Ishikawa (cell line): ENCODE results near the gene DUSP16.
A peak's percentile ranks its signal among the peaks of the same experiment; 100 is the strongest.

Source experiments
- CEBPB ChIP-seq: IDR thresholded peaks from 2 replicates; pipeline ENCODE4 v1.6.1; 2012
- CREB1 ChIP-seq: IDR thresholded peaks from 2 replicates; pipeline ENCODE4 v1.6.1; 2012; ENCODE audit warnings: low read depth
- EGR1 ChIP-seq: IDR thresholded peaks from 2 replicates; pipeline ENCODE4 v1.6.1; 2012
- EP300 ChIP-seq: IDR thresholded peaks from 2 replicates; pipeline ENCODE4 v1.6.1; 2012; ENCODE audit warnings: borderline replicate concordance
- FOXM1 ChIP-seq: IDR thresholded peaks from 2 replicates; pipeline ENCODE4 v1.6.1; 2012; ENCODE audit warnings: low read depth, borderline replicate concordance
- MAX ChIP-seq: IDR thresholded peaks from 2 replicates; pipeline ENCODE4 v1.6.1; 2012
- NFIC ChIP-seq: IDR thresholded peaks from 2 replicates; pipeline ENCODE4 v1.6.1; 2012
- RAD21 ChIP-seq: IDR thresholded peaks from 2 replicates; pipeline ENCODE4 v1.6.1; 2012; ENCODE audit warnings: low read depth
- REST ChIP-seq: IDR thresholded peaks from 2 replicates; pipeline ENCODE4 v1.6.1; 2012; ENCODE audit warnings: low read depth, mild to moderate bottlenecking
- TAF1 ChIP-seq: IDR thresholded peaks from 2 replicates; pipeline ENCODE4 v1.6.1; 2012; ENCODE audit warnings: low read depth, mild to moderate bottlenecking
- TCF12 ChIP-seq: IDR thresholded peaks from 2 replicates; pipeline ENCODE4 v1.6.1; 2012; ENCODE audit warnings: low read depth
- TEAD4 ChIP-seq: IDR thresholded peaks from 2 replicates; pipeline ENCODE4 v1.6.1; 2012
- YY1 ChIP-seq: IDR thresholded peaks from 2 replicates; pipeline ENCODE4 v1.6.1; 2012; ENCODE audit warnings: low read depth
- ZBTB7A ChIP-seq: IDR thresholded peaks from 2 replicates; pipeline ENCODE4 v1.6.1; 2012; ENCODE audit warnings: low read depth
- TF ChIP-seq, protein P1 (sequence below): IDR thresholded peaks from 2 replicates; pipeline ENCODE4 v1.6.1; 2012

The DUSP16 gene

DNA sequence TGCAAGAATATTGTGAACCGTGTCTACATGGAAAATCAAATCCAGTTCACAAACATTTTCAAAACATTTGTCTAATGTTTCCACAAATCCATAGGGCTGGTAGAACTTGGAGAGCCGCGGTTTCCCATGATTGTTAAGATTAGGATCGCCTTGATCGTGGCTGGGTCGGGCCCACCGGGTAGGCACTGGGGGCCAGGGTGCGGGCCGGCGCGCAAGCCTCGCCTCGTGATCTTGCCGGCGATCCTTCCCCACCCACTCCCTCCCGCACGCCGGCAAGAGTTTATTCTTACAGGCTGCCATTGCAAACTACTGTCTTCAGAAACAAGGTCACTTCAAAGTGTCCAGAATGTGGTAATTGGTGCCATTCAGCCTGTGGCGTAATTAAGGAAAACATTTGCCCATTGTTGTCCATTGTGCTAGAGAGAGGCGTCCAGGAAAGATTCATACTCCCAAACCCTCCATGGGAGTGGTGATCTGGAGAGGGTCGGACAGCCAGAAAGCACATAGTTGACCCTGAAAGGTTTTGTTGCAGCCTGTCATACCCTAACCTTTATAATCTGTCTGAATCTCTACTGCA lies 110.2 kb downstream of the DUSP16 start:
- TF ChIP-seq, protein P1, sequence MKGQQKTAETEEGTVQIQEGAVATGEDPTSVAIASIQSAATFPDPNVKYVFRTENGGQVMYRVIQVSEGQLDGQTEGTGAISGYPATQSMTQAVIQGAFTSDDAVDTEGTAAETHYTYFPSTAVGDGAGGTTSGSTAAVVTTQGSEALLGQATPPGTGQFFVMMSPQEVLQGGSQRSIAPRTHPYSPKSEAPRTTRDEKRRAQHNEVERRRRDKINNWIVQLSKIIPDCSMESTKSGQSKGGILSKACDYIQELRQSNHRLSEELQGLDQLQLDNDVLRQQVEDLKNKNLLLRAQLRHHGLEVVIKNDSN = no peak
- no peak for TF ChIP-seq TAF1
- no peak for TF ChIP-seq TCF12
- TF ChIP-seq EGR1 = no peak
- no peak for TF ChIP-seq REST
- no peak for TF ChIP-seq EP300
- TF ChIP-seq CREB1 = no peak
- no peak for TF ChIP-seq RAD21
- no peak for TF ChIP-seq MAX
- no peak for TF ChIP-seq FOXM1
- no peak for TF ChIP-seq ZBTB7A
- TF ChIP-seq TEAD4 = no peak
- no peak for TF ChIP-seq NFIC
- no peak for TF ChIP-seq YY1
- no peak for TF ChIP-seq CEBPB

- TF ChIP-seq RAD21 = no peak
- TF ChIP-seq MAX = no peak
- TF ChIP-seq NFIC = no peak
- TF ChIP-seq TEAD4 = no peak
- TF ChIP-seq CEBPB = no peak
- TF ChIP-seq EGR1 = no peak
- TF ChIP-seq YY1 = no peak
- no peak for TF ChIP-seq TCF12
- no peak for TF ChIP-seq EP300
- TF ChIP-seq, protein P1 = no peak
- TF ChIP-seq CREB1 = no peak
- TF ChIP-seq ZBTB7A = no peak
- TF ChIP-seq FOXM1 = no peak
- TF ChIP-seq TAF1 = no peak
- no peak for TF ChIP-seq REST
Observed at GRCh38 chr12:12451098-12451497, 111.6 kb downstream of the DUSP16 start.

DNA sequence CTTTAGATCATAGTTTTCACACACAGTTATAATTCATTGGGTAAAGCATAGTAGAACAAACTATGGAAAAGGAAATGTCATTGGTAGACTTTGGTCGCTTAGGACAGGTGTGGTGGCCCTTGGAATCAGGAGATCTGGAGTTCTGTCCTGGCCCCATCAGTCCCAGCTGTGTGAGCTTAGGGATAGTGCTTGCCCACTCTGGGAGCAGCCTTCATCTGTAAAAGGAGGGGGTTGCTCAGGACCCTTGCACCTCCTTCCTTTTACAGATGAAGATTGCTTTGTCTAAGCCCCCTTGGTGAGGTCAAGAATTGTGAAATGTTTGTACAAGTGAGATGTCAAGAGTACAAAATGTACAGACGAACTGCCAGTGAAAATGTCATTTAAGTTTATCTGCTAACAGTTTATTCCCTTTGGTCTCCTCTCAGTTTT lies 112.6 kb downstream of the DUSP16 start:
- TF ChIP-seq RAD21 (no peak), NFIC (no peak), EP300 (no peak), YY1 (no peak), CREB1 (no peak), EGR1 (no peak), FOXM1 (no peak)

GRCh38 chr12:12449533-12450025 lies 113.1 kb downstream of the DUSP16 start:
- TF ChIP-seq NFIC (no peak), RAD21 (no peak), ZBTB7A (no peak), TAF1 (no peak), CEBPB (peak; percentile 76), REST (no peak)
- TF ChIP-seq, protein P1 = no peak
